Thoracic aorta (tissue), 2 donors: ENCODE results near the gene PTPN11. TPM values are rescaled to one million over a fixed set of nuclear protein-coding genes. Genes with fewer than 3 reads are reported as not detected.

ENCODE experiments used
- ATAC-seq: fragments of 150-250 bp; one replicate; pipeline ENCODE4 v1.8.0; 2017; ENCODE audit warnings: low read depth; ENCODE audit not compliant: insufficient number of reproducible peaks, low FRiP score
- DNase-seq: peaks from one replicate; pipeline ENCODE4 v3.0.0-alpha.2; 2020; ENCODE audit warnings: low spot score
- H3K27ac ChIP-seq, 2 donors: fragments of 200-600 bp; sonication (generic); 1 replicate in 1 of 2; 2 replicates in 1 of 2; pipeline ENCODE4 v1.5.1; 2016; ENCODE audit warnings: mild to moderate bottlenecking in 2 of 2, moderate library complexity in 2 of 2
- H3K27me3 ChIP-seq: fragments of 200-600 bp; sonication (generic); replicated peaks from 2 replicates; pipeline ENCODE4 v1.6.0; 2016; ENCODE audit warnings: mild to moderate bottlenecking; ENCODE audit not compliant: insufficient read depth
- H3K36me3 ChIP-seq: fragments of 200-600 bp; sonication (generic); one replicate; pipeline ENCODE4 v1.5.1; 2016
- H3K4me1 ChIP-seq, 2 donors: fragments of 200-600 bp; sonication (generic); 1 replicate in 1 of 2; 2 replicates in 1 of 2; pipeline versions ENCODE4 v1.5.1 to v1.6.0; 2016; ENCODE audit warnings: low read depth in 2 of 2, mild to moderate bottlenecking in 1 of 2; ENCODE audit not compliant: control insufficient read depth in 1 of 2
- H3K4me3 ChIP-seq: fragments of 200-600 bp; sonication (generic); 2 replicates; pipeline ENCODE4 v1.5.1; 2016; ENCODE audit warnings: mild to moderate bottlenecking
- H3K9me3 ChIP-seq: fragments of 200-600 bp; sonication (generic); 2 replicates; pipeline ENCODE4 v1.5.1; 2016
- CTCF ChIP-seq: fragments of 200-600 bp; sonication (generic); IDR thresholded peaks from one replicate; pipeline ENCODE4 v1.5.1; 2019; ENCODE audit warnings: antibody characterized with exemption
- total RNA-seq, 2 donors: library from RNA; depleted of rRNA; stranded (reverse); fragments of >200 nt; gene quantifications; one replicate each; pipeline versions ENCODE4 v1.1.0 to v1.2.3, GENCODE V29; 2016

Gene PTPN11
- total RNA-seq, 2 donors from 2014 or later: 98.6 to 126 TPM

GRCh38 chr12:112380663-112381405, 37.9 kb upstream of the PTPN11 start:
- no peaks in the 10 kb centered on the region for H3K36me3 ChIP-seq
- TF ChIP-seq CTCF: no peak
- no peaks in the 10 kb centered on the region for H3K27me3 ChIP-seq
- peak overlapping the region; percentile 90 for H3K4me3 ChIP-seq
- DNase-seq (no peak), ATAC-seq (no peak)
- no peak overlapping the region for H3K27ac ChIP-seq
- H3K9me3 ChIP-seq: no peaks in the 10 kb centered on the region
- peaks cover 10 to 18% of the 10 kb centered on the region in 2 donors for H3K4me1 ChIP-seq

DNA sequence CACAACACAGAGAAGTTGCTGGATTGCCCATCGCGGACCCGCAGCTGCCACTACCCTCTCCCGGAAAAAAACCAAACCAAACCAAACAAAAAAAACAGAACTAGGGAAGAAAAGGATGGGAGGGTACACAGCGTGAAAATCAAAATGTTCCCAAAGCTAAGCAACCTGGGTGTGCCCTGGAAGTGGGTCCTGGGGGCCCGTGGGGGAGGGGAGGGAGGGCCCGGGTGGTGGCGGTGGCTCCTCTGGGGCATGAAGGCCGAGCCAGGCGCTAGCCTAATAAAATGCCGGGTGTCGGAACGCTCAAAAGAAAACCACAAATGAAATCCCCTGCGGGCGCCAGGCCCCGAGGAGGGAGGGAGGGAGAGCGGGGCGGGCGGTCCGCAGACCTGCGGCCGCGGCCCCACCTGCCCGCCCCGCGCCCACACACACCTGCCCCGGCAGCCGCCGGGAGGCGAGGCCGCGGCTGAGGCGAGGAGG, 37.3 kb upstream of the PTPN11 start:
- Histone ChIP-seq H3K27ac (peak overlapping the region; percentile 71 to 79), H3K4me1 (peaks cover 10 to 18% of the 10 kb centered on the region in 2 donors), H3K36me3 (no peaks in the 10 kb centered on the region), H3K4me3 (peak overlapping the region; percentile 90), H3K27me3 (no peaks in the 10 kb centered on the region), H3K9me3 (no peaks in the 10 kb centered on the region)
- no peak for DNase-seq
- TF ChIP-seq CTCF: no peak
- ATAC-seq: no peak

GRCh38 chr12:112381883-112382796, 36.6 kb upstream of the PTPN11 start, which contains the start of gene HECTD4:
HECTD4 (minus strand) TSS chr12:112382431; CDS start chr12:112382128, 303 bp downstream.
- H3K27me3 ChIP-seq: no peaks in the 10 kb centered on the region
- H3K4me3 ChIP-seq: peak within 1 kb of the TSS; percentile 90
- TF ChIP-seq CTCF: no peak

DNA sequence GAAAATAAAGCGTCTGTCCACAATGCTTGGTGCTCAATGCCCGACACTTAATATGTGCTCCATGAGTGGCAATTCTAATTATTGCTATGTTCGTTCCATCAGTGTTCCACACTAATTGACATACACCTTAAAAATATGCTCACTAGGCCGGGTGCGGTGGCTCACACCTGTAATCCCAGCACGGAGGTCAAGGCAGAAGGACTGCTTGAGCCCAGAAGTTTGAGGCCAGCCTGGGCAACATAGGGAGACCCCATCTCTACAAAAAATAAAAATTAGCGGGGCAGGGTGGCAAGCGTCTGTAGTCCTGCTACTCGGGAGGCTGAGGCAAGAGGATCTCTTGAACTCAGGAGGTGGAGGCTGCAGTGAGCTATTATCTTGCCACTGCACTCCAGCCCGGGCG, 35.9 kb upstream of the PTPN11 start:
- ATAC-seq: no peak
- H3K9me3 ChIP-seq: no peaks in the 10 kb centered on the region
- TF ChIP-seq CTCF: no peak
- peak overlapping the region; percentile 71 to 79 for H3K27ac ChIP-seq
- no peaks in the 10 kb centered on the region for H3K36me3 ChIP-seq
- H3K4me3 ChIP-seq: peak overlapping the region; percentile 90
- peaks cover 10 to 18% of the 10 kb centered on the region in 2 donors for H3K4me1 ChIP-seq
- H3K27me3 ChIP-seq: no peaks in the 10 kb centered on the region
- no peak for DNase-seq

More at GRCh38 chr12:112381883-112382796, 36.6 kb upstream of the PTPN11 start, which contains the start of gene HECTD4:
- H3K27ac ChIP-seq: peak within 1 kb of the TSS; percentile 71 to 79
- DNase-seq: peak; percentile 75
- H3K4me1 ChIP-seq: peaks cover 10 to 18% of the 10 kb centered on the region in 2 donors
- no peaks in the 10 kb centered on the region for H3K9me3 ChIP-seq
- H3K36me3 ChIP-seq: no peaks in the 10 kb centered on the region
- ATAC-seq: peak; percentile 92

DNA sequence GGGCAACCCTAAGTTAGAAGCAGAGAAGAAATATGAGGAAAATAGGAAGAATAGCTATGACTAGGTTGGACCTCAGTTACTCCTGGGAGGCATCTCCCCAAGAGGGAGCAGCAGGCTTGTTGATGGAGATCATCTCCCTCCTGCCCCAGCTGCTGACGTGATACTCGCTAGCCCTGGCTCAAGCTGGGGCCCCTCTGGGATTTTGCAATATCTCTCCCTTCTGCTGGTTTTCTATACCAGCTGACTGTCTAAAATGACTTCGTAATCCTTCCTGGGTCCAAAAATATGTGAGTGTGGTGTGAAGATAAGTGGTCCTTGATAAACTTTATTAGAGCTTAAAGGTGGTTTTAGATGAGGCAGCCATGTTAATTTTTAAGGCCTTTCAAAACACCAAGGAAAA, 32.0 kb upstream of the PTPN11 start:
- no peak for DNase-seq
- Histone ChIP-seq H3K27me3 (no peaks in the 10 kb centered on the region), H3K9me3 (no peaks in the 10 kb centered on the region), H3K4me3 (no peak overlapping the region), H3K4me1 (peaks cover 3 to 5% of the 10 kb centered on the region in 2 donors), H3K36me3 (no peaks in the 10 kb centered on the region), H3K27ac (no peak overlapping the region)
- ATAC-seq: no peak
- TF ChIP-seq CTCF: no peak
